Activated T-cell treated with anti-CD3 and anti-CD28 coated beads for 1 hour (primary cell): Measurements from ENCODE around the gene ZNF511.

Experiments used
- DNase-seq: peaks from one replicate; pipeline ENCODE4 v3.0.0-alpha.2; 2020; ENCODE audit warnings: low read depth

Gene ZNF511

GRCh38 chr10:133353988-133354605 is 45.4 kb downstream of the ZNF511 start:
- DNase-seq, result no peak

- no peak for DNase-seq
Measured at GRCh38 chr10:133354672-133355240, 46.0 kb downstream of the ZNF511 start.

GRCh38 chr10:133355266-133355665 is 46.6 kb downstream of the ZNF511 start:
- no peak for DNase-seq

- no peak for DNase-seq
Measured at GRCh38 chr10:133355991-133356390, 47.3 kb downstream of the ZNF511 start.

- no peak for DNase-seq
Measured at GRCh38 chr10:133356549-133357284, 48.0 kb downstream of the ZNF511 start.

GRCh38 chr10:133357285-133358161 is 48.8 kb downstream of the ZNF511 start, which contains the start of gene FUOM:
TSS of gene FUOM (minus strand) at chr10:133358019. CDS start at chr10:133358007, 12 bp downstream.
- peak; percentile 51 for DNase-seq

- DNase-seq, result no peak
Measured at GRCh38 chr10:133358162-133358924, 49.6 kb downstream of the ZNF511 start.

- no peak for DNase-seq
Measured at GRCh38 chr10:133358925-133359310, 50.2 kb downstream of the ZNF511 start.

- DNase-seq, result peak; percentile 33
Measured at GRCh38 chr10:133359554-133359971, 50.8 kb downstream of the ZNF511 start.

GRCh38 chr10:133359972-133360610 is 51.4 kb downstream of the ZNF511 start:
- no peak for DNase-seq

- DNase-seq, result no peak
Measured at GRCh38 chr10:133361227-133361626, 52.5 kb downstream of the ZNF511 start.

GRCh38 chr10:133361773-133362441 is 53.2 kb downstream of the ZNF511 start:
- no peak for DNase-seq
